ENCODE data around the gene SLC2A6.
A peak's percentile ranks its signal among the peaks of the same experiment; 100 is the strongest.

The SLC2A6 gene
- 5.3 to 15.5 (median 9.6) reads per million in 9 experiments for total RNA-seq

- Mint-ChIP-seq H3K4me3 (peak within 1 kb of the TSS; percentile 77 to 80), H3K27me3 (no peaks in the 10 kb centered on the region), H3K4me1 (ENCODE audit: low read depth in 2 of 2) (peaks cover 7 to 10% of the 10 kb centered on the region in 2 donors), H3K27ac (peak within 1 kb of the TSS; percentile 51 to 83), H3K36me3 (ENCODE audit: insufficient read depth) (peaks cover 4% of the 10 kb centered on the region), H3K9me3 (no peaks in the 10 kb centered on the region)
- peak; percentile 95 for ATAC-seq (replicated peaks)
- DNase-seq: peak; percentile 71 to 78 (median 74)
These were observed at the start of gene SLC2A6 for GRCh38 chr9:133478851-133479711. TSS of gene SLC2A6 (minus strand) at chr9:133479099. CDS start at chr9:133479059, 40 bp downstream.

- ATAC-seq (replicated peaks): no peak
- no peak for DNase-seq
- Mint-ChIP-seq H3K27me3 (peaks cover 35 to 72% of the 10 kb centered on the region in 2 donors), H3K4me3 (no peak overlapping the region), H3K36me3 (ENCODE audit: insufficient read depth) (no peaks in the 10 kb centered on the region), H3K4me1 (ENCODE audit: low read depth in 2 of 2) (no peaks in the 10 kb centered on the region), H3K27ac (no peak overlapping the region), H3K9me3 (no peaks in the 10 kb centered on the region)
These were observed 49.3 kb upstream of the SLC2A6 start for GRCh38 chr9:133528001-133528875.

- no peak overlapping the region for H3K27ac Mint-ChIP-seq
- ATAC-seq (replicated peaks) (no peak), DNase-seq (no peak)
- H3K27me3 Mint-ChIP-seq: peaks cover 31 to 64% of the 10 kb centered on the region in 2 donors
- no peaks in the 10 kb centered on the region for H3K4me1 Mint-ChIP-seq (ENCODE audit: low read depth in 2 of 2)
- H3K4me3 Mint-ChIP-seq: no peak overlapping the region
- H3K9me3 Mint-ChIP-seq: no peaks in the 10 kb centered on the region
- H3K36me3 Mint-ChIP-seq (ENCODE audit: insufficient read depth): no peaks in the 10 kb centered on the region
These were observed 48.6 kb upstream of the SLC2A6 start for GRCh38 chr9:133527444-133527920.

DNA sequence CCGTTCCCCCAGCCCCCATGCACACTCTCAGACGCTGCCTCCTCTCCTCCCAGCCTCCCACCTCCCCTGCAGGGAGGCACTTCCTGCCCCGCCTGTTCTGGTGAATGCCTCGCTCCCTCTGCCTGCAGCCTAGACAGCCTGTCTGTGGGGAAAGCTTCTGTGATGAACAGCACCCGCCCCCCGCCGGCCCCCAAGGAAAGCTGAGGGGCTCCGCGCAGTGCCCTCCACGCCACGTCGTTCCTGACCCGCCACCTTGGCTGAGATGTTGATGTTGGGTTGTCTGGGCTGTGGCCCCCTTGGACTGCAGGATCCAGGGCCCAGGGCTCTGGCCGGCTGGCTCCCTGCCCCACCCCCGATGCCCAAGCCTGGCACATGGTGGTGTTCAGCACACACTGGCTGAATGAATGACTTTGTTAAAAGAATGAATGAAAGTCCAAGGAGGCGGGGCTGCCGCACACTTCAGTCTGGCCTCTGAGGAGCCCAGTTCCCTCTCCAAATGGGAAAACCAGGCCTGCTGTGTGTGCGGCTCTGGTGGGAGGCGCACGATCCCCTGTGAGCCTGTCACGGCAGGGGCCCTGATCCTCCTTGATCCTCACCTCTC, 47.9 kb upstream of the SLC2A6 start:
- Mint-ChIP-seq H3K27ac (no peak overlapping the region), H3K27me3 (peaks cover 26 to 58% of the 10 kb centered on the region in 2 donors), H3K36me3 (ENCODE audit: insufficient read depth) (no peaks in the 10 kb centered on the region), H3K4me3 (no peak overlapping the region), H3K9me3 (no peaks in the 10 kb centered on the region), H3K4me1 (ENCODE audit: low read depth in 2 of 2) (no peaks in the 10 kb centered on the region)
- ATAC-seq (replicated peaks) (no peak), DNase-seq (no peak)

GRCh38 chr9:133525677-133526076, 46.8 kb upstream of the SLC2A6 start:
- H3K4me1 Mint-ChIP-seq (ENCODE audit: low read depth in 2 of 2): no peaks in the 10 kb centered on the region
- peaks cover 26 to 48% of the 10 kb centered on the region in 2 donors for H3K27me3 Mint-ChIP-seq
- no peaks in the 10 kb centered on the region for H3K9me3 Mint-ChIP-seq
- no peak overlapping the region for H3K27ac Mint-ChIP-seq
- DNase-seq (no peak), ATAC-seq (replicated peaks) (no peak)
- H3K36me3 Mint-ChIP-seq (ENCODE audit: insufficient read depth): no peaks in the 10 kb centered on the region
- no peak overlapping the region for H3K4me3 Mint-ChIP-seq

DNA sequence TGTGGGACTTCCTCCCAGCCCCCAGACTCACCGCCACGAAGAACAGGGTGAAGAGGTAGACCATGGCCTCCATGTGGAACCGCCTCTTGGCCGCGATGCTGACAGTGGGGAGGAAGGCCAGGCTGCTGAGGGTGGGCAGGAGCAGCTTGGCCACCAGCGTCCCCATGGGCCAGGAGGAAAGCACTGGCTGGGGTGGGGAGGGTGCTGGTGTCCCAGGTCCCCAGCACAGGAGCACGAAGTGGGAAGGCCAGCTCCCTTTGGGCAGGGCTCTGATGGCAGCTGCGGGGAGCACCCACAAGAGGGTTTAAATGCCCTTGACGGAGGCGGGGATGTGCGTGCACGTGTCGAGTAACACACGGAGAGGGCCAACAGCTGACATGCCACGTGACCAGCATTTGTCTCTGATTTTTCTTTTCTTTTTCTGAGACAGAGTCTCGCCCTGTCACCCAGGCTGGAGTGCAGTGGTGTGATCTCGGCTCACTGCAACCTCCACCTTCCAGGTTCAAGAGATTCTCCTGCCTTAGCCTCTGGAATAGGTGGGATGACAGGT, 45.9 kb upstream of the SLC2A6 start, which contains the start of gene MYMK:
TSS of gene MYMK (minus strand) at position 281 of the 550 bp plus-strand sequence. CDS start at position 166, 115 bp downstream.
- no peak within 1 kb of the TSS for H3K4me3 Mint-ChIP-seq
- H3K27me3 Mint-ChIP-seq: peaks cover 21 to 40% of the 10 kb centered on the region in 2 donors
- H3K36me3 Mint-ChIP-seq (ENCODE audit: insufficient read depth): no peaks in the 10 kb centered on the region
- H3K27ac Mint-ChIP-seq: no peak within 1 kb of the TSS
- H3K9me3 Mint-ChIP-seq: no peaks in the 10 kb centered on the region
- DNase-seq (no peak), ATAC-seq (replicated peaks) (no peak)
- H3K4me1 Mint-ChIP-seq (ENCODE audit: low read depth in 2 of 2): no peaks in the 10 kb centered on the region

DNA sequence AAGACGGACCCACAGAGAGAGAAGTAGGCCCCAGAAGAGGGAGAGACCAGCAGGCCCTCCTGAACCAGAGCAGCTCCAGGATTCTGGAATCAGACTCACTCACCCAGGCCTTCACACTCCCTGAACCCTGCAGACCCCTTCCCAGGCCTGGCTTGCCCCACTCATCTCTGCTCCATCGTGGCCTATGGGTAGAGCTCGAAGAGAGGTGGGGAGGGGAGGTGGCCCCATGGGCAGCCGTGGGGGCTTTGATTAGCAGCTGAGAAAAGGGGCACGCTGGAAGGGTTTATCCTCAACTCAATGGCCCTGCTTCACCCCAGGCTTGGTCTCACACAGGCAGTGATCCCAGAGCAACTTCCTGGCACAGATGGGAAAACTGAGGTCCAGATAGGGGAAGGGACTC, 45.2 kb upstream of the SLC2A6 start:
- Mint-ChIP-seq H3K27ac (no peak overlapping the region), H3K36me3 (ENCODE audit: insufficient read depth) (no peaks in the 10 kb centered on the region), H3K4me1 (ENCODE audit: low read depth in 2 of 2) (no peaks in the 10 kb centered on the region), H3K27me3 (peaks cover 16 to 40% of the 10 kb centered on the region in 2 donors), H3K4me3 (no peak overlapping the region), H3K9me3 (no peaks in the 10 kb centered on the region)
- DNase-seq (no peak), ATAC-seq (replicated peaks) (no peak)

GRCh38 chr9:133523106-133523505, 44.2 kb upstream of the SLC2A6 start:
- ATAC-seq (replicated peaks): no peak
- H3K27me3 Mint-ChIP-seq: peaks cover 19 to 40% of the 10 kb centered on the region in 2 donors
- DNase-seq: no peak
- no peaks in the 10 kb centered on the region for H3K36me3 Mint-ChIP-seq (ENCODE audit: insufficient read depth)
- no peaks in the 10 kb centered on the region for H3K9me3 Mint-ChIP-seq
- H3K4me1 Mint-ChIP-seq (ENCODE audit: low read depth in 2 of 2): no peaks in the 10 kb centered on the region
- H3K4me3 Mint-ChIP-seq: no peak overlapping the region
- no peak overlapping the region for H3K27ac Mint-ChIP-seq

DNA sequence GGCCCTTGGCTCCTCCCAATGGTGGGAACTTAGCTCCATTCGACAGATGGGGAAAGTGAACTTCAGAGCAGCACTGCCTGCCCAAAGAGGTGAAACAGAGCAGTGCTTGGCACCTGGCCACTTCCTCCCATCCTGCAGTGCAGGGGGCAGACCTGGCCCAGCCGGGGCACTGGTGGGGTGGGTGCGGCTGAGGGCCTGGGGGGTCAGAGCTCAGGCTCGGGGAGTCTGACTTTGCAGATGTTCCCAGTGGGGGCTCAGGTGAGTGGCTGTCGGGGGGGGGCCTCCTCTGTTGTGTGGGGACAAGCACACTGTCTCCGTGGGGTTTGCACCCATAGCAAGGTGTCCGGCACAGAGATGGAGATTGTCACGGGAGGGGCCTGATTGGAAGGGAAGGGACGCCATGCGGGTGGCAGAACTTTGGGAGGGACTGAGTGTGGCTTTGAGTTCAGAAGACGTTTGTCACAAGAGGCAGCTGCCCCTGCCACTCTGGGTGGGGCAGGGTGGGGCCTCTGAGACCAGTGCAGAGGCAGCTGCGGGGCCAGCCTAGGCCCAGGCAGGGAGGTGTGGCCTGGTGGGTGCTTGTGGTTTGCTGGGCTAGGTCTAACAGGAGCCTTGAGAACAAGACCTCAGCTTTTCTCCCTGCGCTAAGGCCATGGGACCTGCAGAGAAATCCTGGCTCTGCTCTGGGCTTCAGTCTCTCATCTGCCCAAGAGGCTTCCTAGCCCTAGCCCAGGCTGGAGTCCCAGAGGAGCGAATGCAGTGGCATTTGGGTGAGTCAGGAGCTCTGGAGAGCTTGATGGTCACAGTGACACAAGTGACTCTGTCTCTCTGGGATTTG, 43.4 kb upstream of the SLC2A6 start:
- Mint-ChIP-seq H3K27me3 (peaks cover 21 to 36% of the 10 kb centered on the region in 2 donors), H3K27ac (no peak overlapping the region), H3K4me1 (ENCODE audit: low read depth in 2 of 2) (no peaks in the 10 kb centered on the region), H3K36me3 (ENCODE audit: insufficient read depth) (no peaks in the 10 kb centered on the region), H3K4me3 (no peak overlapping the region), H3K9me3 (no peaks in the 10 kb centered on the region)
- ATAC-seq (replicated peaks): no peak
- no peak for DNase-seq

DNA sequence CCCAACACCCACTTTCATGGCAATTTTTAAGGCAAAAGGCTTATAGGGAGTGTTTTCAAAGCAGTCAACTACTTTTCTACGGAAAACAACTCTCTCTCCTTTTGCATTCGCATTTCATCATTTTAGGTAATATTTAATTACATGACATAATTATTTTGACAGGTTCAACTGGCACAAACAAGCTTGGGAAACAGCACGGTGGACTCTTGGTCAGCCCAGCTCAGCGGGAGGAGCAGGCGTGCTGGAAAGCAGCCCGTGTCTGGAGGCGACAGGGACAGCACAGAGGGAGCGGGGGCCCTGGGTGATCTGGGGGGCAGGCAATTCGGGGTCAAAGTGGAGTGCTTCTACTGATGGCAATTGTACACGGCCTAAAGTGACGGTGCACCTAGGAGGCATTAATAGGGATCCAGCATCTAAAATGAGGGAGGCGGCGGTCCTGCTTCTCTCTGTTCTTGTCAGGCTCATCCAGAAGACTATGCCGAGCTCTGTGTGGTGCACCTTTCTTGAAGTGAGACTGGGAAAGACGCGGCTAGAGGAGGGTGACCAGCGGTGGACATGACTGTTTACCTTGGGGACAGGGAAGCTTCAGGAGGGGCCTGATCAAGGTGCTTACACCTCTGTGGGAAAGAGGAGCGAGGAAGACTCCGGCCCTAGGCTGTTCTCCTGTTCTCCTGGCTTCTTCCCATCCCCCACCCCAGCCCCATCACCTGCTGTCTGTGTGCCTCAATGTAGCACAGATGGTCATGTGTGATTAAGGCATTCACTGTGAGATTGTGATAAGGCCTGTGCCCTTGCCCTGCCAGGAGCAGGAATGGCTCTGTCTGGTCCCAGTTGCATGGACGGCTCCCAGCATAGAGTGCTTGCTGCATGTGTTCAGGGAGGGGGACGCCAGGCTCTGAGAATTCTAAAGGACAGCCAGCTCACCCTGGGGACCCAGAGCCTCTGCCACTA, 42.5 kb upstream of the SLC2A6 start:
- H3K36me3 Mint-ChIP-seq (ENCODE audit: insufficient read depth): no peaks in the 10 kb centered on the region
- no peaks in the 10 kb centered on the region for H3K9me3 Mint-ChIP-seq
- H3K27me3 Mint-ChIP-seq: peaks cover 17 to 28% of the 10 kb centered on the region in 2 donors
- H3K27ac Mint-ChIP-seq: no peak overlapping the region
- ATAC-seq (replicated peaks) (no peak), DNase-seq (no peak)
- no peaks in the 10 kb centered on the region for H3K4me1 Mint-ChIP-seq (ENCODE audit: low read depth in 2 of 2)
- no peak overlapping the region for H3K4me3 Mint-ChIP-seq

GRCh38 chr9:133520121-133520835, 41.4 kb upstream of the SLC2A6 start:
- Mint-ChIP-seq H3K4me3 (no peak overlapping the region), H3K27ac (no peak overlapping the region), H3K4me1 (ENCODE audit: low read depth in 2 of 2) (no peaks in the 10 kb centered on the region), H3K36me3 (ENCODE audit: insufficient read depth) (no peaks in the 10 kb centered on the region), H3K27me3 (peaks cover 16 to 22% of the 10 kb centered on the region in 2 donors), H3K9me3 (no peaks in the 10 kb centered on the region)
- DNase-seq (no peak), ATAC-seq (replicated peaks) (no peak)

All from effector memory CD8-positive, alpha-beta T cell (primary cell).